Mucosa of descending colon (tissue), 3 donors: Measurements from ENCODE around the gene CDK14. TPM values are rescaled to one million over a fixed set of nuclear protein-coding genes. Genes with fewer than 3 reads are reported as not detected.
"Not testable (repeated sequence)": the region's sequence is repeated elsewhere in the genome, so short reads cannot be mapped to it uniquely, and the experiment has no call there.

Experiments
- ATAC-seq: fragments of 200-7000 bp; cut with Tn5 transposase; one replicate; pipeline ENCODE4 v1.9.1; 2020; ENCODE audit warnings: mild to moderate bottlenecking, moderate library complexity
- DNase-seq, 3 donors: peaks; one replicate each; pipeline ENCODE4 v3.0.0-alpha.2; 2020
- H3K36me3 ChIP-seq: fragments of 200-600 bp; one replicate; pipeline ENCODE4 v1.8.0; 2021; ENCODE audit warnings: low read depth, mild to moderate bottlenecking
- H3K4me1 ChIP-seq: fragments of 200-600 bp; one replicate; pipeline ENCODE4 v1.8.0; 2021; ENCODE audit warnings: low read depth, mild to moderate bottlenecking
- H3K4me3 ChIP-seq: fragments of 200-600 bp; one replicate; pipeline ENCODE4 v1.8.0; 2021; ENCODE audit warnings: mild to moderate bottlenecking
- H3K9me3 ChIP-seq: fragments of 200-600 bp; one replicate; pipeline ENCODE4 v1.8.0; 2021; ENCODE audit warnings: mild to moderate bottlenecking
- intact Hi-C, 2 donors: fragments of 100-400 bp; cut with DNase I in 1 of 2; cut with micrococcal nuclease in 1 of 2; formaldehyde crosslinking; loops; one replicate each; pipeline versions ENCODE4 v1.11.0 to v1.11.1; 2022; cut with DNase I, micrococcal nuclease
- total RNA-seq, 3 donors: library from RNA; stranded (reverse); fragmentation: NEBNext Ultra II Directional in 2 of 3; extraction: Animal tissue kit (Norgen Biotek cat#: 25700) in 2 of 3; gene quantifications; one replicate each; pipeline versions ENCODE4 v1.2.1 to v1.2.4, GENCODE V29; 2021 to 2023
- TF ChIP-seq, protein P1 (sequence below): fragments of 200-600 bp; IDR thresholded peaks from one replicate; pipeline ENCODE4 v1.8.0; 2022; ENCODE audit warnings: antibody characterized with exemption, mild to moderate bottlenecking
- donor health status: DM: no; HTN: no; CAD: no; lungs with moderate emphysema.
- donor health status: DM: no; HTN: no; CAD: no.
- donor health status: DM: no; HTN: yes; CAD: no.

The CDK14 gene
- total RNA-seq, 3 donors from 2014 or later = 5.4 to 24.4 (median 5.6) TPM

DNA sequence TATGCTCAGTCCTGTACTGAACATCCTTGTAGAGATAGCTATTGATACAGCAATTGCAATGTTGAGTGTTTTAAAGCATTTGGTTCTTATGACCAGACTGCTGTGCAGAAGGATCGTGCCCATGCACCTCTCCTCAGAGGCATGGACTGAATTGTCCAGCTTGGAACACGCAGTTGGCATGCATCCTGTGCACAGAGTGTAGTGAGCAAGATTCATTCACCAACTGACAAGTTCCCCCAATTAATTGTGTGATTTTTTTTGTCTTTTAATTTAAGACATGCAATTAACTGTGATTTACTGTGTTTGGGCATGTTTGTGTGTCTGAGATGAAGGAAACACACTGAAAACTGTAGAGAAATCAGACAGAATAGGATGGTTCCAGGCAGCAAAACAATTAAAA lies 323.7 kb downstream of the CDK14 start:
- ATAC-seq (no peak), DNase-seq (no peak)
- Histone ChIP-seq H3K4me3 (no peak overlapping the region), H3K36me3 (no peaks in the 10 kb centered on the region), H3K4me1 (no peaks in the 10 kb centered on the region), H3K9me3 (no peaks in the 10 kb centered on the region)
- intact Hi-C loops = no loop called here
- TF ChIP-seq, protein P1, sequence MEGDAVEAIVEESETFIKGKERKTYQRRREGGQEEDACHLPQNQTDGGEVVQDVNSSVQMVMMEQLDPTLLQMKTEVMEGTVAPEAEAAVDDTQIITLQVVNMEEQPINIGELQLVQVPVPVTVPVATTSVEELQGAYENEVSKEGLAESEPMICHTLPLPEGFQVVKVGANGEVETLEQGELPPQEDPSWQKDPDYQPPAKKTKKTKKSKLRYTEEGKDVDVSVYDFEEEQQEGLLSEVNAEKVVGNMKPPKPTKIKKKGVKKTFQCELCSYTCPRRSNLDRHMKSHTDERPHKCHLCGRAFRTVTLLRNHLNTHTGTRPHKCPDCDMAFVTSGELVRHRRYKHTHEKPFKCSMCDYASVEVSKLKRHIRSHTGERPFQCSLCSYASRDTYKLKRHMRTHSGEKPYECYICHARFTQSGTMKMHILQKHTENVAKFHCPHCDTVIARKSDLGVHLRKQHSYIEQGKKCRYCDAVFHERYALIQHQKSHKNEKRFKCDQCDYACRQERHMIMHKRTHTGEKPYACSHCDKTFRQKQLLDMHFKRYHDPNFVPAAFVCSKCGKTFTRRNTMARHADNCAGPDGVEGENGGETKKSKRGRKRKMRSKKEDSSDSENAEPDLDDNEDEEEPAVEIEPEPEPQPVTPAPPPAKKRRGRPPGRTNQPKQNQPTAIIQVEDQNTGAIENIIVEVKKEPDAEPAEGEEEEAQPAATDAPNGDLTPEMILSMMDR = no peak

DNA sequence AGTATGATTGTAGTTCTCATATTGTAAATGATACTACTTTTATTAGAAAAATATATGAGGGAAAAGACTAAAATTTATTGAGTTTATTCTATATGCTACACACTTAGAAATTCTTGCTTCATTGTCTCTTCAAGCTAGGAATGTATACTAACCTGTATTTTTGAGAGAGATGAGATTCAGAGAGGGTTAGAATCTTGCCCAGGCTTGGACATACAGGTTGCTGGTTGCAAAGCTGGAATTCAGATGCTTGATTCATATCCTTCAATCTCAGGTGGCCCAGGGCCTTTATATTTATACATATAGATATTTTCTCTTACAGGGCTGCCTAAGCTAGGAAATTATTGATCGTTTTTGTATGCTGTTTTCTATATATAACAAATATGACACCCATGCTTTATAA lies 324.2 kb downstream of the CDK14 start:
- DNase-seq = no peak
- intact Hi-C loops = no loop called here
- no peaks in the 10 kb centered on the region for H3K36me3 ChIP-seq
- no peak overlapping the region for H3K4me3 ChIP-seq
- TF ChIP-seq, protein P1 = no peak
- H3K9me3 ChIP-seq = no peaks in the 10 kb centered on the region
- no peaks in the 10 kb centered on the region for H3K4me1 ChIP-seq
- ATAC-seq = no peak

DNA sequence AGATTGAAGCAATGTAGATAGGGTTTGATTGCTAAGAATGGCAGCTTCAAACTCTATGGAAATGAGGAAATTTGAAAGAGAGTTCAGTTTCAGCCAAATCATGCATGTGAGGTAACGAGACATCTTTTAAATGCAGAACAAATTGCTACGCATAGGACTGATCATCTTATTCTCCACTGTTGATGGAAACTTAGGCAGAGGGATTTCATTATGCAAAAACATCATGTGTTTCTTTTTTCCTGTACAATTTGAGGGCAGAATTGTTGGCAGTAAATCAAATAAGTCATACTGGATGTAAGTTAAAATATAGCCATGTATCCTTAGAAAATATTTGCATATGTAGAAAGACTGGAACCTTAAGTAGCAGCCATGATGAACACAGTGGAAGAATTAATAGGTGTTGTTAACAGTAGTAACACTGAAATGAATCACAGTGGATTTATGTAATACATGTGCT lies 327.4 kb downstream of the CDK14 start:
- no peaks in the 10 kb centered on the region for H3K9me3 ChIP-seq
- H3K4me1 ChIP-seq = no peaks in the 10 kb centered on the region
- no peak for ATAC-seq
- intact Hi-C loops = no loop called here
- TF ChIP-seq, protein P1 = no peak
- H3K4me3 ChIP-seq = no peak overlapping the region
- DNase-seq = no peak
- H3K36me3 ChIP-seq = no peaks in the 10 kb centered on the region

DNA sequence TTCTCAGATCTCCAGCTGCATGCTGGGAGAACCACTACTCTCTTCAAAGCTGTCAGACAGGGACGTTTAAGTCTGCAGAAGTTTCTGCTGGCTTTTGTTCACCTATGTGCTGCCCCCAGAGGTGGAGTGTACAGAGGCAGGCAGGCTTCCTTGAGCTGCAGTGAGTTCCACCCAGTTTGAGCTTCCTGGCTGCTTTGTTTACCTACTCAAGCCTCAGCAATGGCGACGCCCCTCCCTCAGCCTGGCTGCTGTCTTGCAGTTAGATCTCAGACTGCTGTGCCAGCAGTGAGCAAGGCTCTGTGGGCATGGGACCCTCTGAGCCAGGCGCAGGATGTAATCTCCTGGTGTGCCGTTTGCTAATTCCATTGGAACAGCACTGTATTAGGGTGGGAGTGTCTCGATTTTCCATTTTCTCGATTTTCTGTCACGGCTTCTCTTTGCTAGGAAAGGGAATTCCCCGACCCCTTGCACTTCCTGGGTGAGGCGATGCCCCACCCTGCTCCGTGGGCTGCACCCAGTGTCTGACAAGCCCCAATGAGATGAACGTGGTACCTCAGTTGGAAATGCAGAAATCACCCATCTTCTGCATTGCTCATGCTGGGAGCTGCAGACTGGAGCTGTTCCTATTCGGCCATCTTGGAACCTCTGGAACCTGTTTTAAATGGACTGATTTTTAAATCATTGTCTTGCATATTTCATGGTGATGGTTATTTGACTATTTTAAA lies 332.7 kb downstream of the CDK14 start:
- H3K4me3 ChIP-seq, H3K9me3 ChIP-seq, H3K36me3 ChIP-seq, ATAC-seq, intact Hi-C loops, H3K4me1 ChIP-seq: not testable (repeated sequence)
- peak in 2 of 3 donors; percentile 23 to 36 for DNase-seq

DNA sequence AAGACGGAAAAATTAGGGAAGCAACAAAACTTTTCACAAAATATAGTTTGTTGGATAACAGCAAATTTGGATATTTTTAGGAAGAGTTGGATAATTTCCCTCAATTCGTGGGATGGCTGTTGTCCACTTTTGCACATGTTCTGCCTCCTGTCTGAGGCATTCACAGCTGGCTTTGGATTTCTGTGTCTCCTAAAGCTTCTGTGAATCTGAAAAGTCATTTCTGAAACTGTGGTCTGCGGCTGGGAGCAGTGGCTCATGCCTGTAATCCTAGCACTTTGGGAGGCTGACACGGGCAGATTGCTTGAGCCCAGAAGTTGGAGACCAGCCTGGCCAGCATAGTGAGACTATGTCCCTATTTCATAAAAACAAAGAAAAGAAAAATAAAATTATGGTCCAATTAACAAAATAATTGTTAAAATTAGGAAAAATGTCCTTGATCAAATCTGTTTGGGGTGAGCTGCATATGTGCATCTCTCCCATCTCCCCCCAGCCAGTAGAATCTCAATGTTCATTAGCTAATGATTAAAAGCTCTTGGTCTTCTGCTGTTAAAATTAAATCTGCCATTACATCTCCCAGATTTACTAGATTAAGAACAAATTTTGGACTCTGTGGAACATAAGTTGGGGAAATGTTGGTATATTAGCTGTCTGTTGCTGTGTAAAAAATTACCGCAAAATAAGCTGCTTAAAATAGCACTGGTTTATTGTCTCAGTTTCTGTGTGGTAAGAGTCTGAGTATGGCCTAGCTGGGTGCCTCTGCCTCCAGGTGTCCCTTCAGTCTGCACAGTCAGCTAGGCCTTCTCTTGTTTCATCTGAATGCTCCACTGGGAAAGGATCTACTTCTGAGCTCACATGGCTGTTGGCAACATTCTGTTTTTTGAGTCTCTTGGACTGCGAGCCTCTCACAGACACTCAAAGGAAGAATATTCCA lies 336.1 kb downstream of the CDK14 start:
- TF ChIP-seq, protein P1 = no peak
- no peak overlapping the region for H3K4me3 ChIP-seq
- H3K9me3 ChIP-seq = no peaks in the 10 kb centered on the region
- ATAC-seq = peak; percentile 39
- intact Hi-C loops = no loop called here
- peak in 1 of 3 donors; percentile 7 for DNase-seq
- H3K36me3 ChIP-seq = no peaks in the 10 kb centered on the region
- no peaks in the 10 kb centered on the region for H3K4me1 ChIP-seq

DNA sequence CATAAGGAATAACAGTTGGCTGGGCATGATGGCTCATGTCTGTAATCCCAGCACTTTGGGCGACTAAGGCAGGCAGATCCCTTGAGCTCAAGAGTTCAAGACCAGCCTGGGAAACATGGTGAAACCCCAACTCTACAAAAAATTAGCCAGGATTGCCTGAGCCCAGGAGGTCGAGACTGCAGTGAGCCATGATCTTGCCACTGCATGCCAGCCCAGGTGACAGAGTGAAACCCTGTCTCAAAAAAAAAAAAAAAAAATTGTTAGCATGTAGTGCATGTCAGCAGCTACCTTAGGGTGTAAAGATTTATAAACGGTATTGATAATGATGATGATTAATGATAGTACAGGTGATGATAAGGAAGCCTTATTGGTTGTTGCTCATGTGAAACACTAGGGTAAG lies 336.9 kb downstream of the CDK14 start:
- DNase-seq = no peak
- TF ChIP-seq, protein P1 = no peak
- no peak for ATAC-seq

More for the DNA sequence above, 336.9 kb downstream of the CDK14 start:
- Histone ChIP-seq H3K4me1 (no peaks in the 10 kb centered on the region), H3K4me3 (no peak overlapping the region), H3K9me3 (no peaks in the 10 kb centered on the region), H3K36me3 (no peaks in the 10 kb centered on the region)
- intact Hi-C loops = no loop called here
